Left renal cortex interstitium (tissue), 4 donors: Measurements from ENCODE around the gene SUPT6H. TPM values are rescaled to one million over a fixed set of nuclear protein-coding genes. Genes with fewer than 3 reads are reported as not detected.

Experiments
- DNase-seq, 4 donors: peaks; one replicate each; pipeline ENCODE4 v3.0.0-alpha.2; 2013; ENCODE audit warnings: low read depth in 4 of 4, low spot score in 2 of 4, missing footprints in 1 of 4
- polyA plus RNA-seq, 4 donors: library from polyadenylated mRNA; unstranded; fragments of 120-200 nt; gene quantifications; one replicate each; pipeline ENCODE4 v1.2.1, GENCODE V29; 2013; ENCODE audit not compliant: insufficient read length in 4 of 4

Gene SUPT6H
- polyA plus RNA-seq, 4 donors: 63.1 to 83.7 (median 74.1) TPM

- no peak for DNase-seq
Observed at GRCh38 chr17:28747801-28748750, 86.1 kb downstream of the SUPT6H start.

- DNase-seq: no peak
Observed at GRCh38 chr17:28748852-28749515, 87.0 kb downstream of the SUPT6H start.

DNA sequence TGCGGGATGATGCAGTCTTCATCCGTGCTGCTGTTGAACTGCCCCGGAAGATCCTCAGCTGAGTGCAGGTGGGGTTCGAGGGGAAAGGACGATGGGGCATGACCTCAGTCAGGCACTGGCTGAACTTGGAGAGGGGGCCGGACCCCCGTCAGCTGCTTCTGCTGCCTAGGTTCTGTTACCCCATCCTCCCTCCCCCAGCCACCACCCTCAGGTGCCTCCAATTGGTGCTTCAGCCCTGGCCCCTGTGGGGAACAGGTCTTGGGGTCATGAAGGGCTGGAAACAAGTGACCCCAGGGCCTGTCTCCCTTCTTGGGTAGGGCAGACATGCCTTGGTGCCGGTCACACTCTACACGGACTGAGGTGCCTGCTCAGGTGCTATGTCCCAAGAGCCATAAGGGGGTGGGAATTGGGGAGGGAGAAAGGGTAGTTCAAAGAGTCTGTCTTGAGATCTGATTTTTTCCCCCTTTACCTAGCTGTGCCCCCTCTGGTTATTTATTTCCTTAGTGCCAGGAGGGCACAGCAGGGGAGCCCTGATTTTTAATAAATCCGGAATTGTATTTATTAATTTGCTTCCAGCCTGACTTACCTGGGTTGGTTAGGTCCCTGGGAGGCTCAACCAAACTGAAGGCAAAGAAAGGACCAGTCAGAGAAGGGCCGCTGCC is 87.6 kb downstream of the SUPT6H start:
- DNase-seq: no peak

GRCh38 chr17:28750178-28751047 is 88.4 kb downstream of the SUPT6H start:
- DNase-seq: peak in 3 of 4 donors; percentile 63 to 89 (median 78)

DNA sequence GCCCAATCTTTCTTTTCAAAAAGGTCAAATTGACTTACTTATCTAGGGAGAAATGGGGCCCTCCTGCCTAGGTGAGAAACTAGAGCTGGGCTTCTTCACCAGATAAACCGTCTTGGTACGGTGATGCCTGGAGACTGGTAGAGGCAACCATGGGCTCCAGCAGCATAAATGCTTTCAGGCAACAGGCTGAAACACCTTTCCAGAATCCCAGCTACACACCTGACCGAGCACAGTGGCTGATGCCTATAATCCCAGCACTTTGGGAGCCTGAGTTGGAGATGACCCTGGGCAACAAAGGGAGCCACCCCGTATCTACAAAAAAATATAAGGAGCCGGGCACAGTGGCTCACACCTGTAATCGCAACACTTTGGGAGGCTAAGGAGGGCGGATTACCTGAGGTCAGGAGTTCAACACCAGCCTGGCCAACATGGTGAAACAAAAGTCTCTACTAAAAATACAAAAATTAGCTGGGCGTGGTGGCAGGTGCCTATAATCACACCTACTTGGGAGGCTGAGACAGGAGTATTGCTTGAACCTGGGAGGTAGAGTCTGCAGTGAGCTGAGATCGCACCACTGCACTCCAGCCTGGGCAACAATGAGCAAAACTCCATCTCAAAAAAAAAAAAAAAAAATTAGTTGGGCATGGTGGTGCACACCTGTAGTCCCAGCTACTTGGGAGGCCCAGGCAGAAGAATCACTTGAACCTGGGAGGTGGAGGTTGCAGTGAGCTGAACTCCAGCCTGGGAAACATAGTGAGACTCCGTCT is 89.8 kb downstream of the SUPT6H start:
- no peak for DNase-seq

Other genes with a start within 250 kb of the SUPT6H start
- 10 to 100 TPM in 3 of 4 donors, 1 to 10 TPM in 1; 6.0 to 19.3 (median 14.6) TPM for gene SLC13A2, start 188.6 kb upstream of the SUPT6H start, polyA plus RNA-seq
- under 1 TPM; 0.33 to 0.81 (median 0.56) TPM for gene FOXN1, start 155.9 kb upstream of the SUPT6H start, polyA plus RNA-seq
- 10 to 100 TPM; 55.6 to 79.7 (median 65.4) TPM for gene UNC119, start 109.6 kb upstream of the SUPT6H start, polyA plus RNA-seq
- 100 to 1,000 TPM in 2 of 4 donors, 10 to 100 TPM in 2; 91.2 to 103 (median 95.8) TPM for gene PIGS, start 90.7 kb upstream of the SUPT6H start, polyA plus RNA-seq
- 10 to 100 TPM; 17.7 to 31.4 (median 24.6) TPM for gene ALDOC, start 85.3 kb upstream of the SUPT6H start, polyA plus RNA-seq
- 10 to 100 TPM; 41.8 to 71.2 (median 53.9) TPM for gene SPAG5, start 63.2 kb upstream of the SUPT6H start, polyA plus RNA-seq
- 10 to 100 TPM in 2 of 4 donors, 1 to 10 TPM in 2; 4.5 to 34.0 (median 16.9) TPM for gene RSKR, start 48.0 kb upstream of the SUPT6H start, polyA plus RNA-seq
- 100 to 1,000 TPM in 2 of 4 donors, 10 to 100 TPM in 2; 75.2 to 106 (median 93.5) TPM for gene BLTP2, start 17.0 kb upstream of the SUPT6H start, polyA plus RNA-seq
- gene SDF2, start 299 bp upstream of the SUPT6H start, polyA plus RNA-seq: 10 to 100 TPM; 72.7 to 88.1 (median 82.7) TPM
- gene PROCA1, start 49.7 kb downstream of the SUPT6H start, polyA plus RNA-seq: 10 to 100 TPM in 1 of 4 donors, 1 to 10 TPM in 3; 4.3 to 12.9 (median 7.9) TPM
- gene RAB34, start 55.7 kb downstream of the SUPT6H start, polyA plus RNA-seq: 100 to 1,000 TPM; 169 to 203 (median 186) TPM
- 1,000 to 10,000 TPM in 2 of 4 donors, 100 to 1,000 TPM in 2; 742 to 1,048 (median 924) TPM for gene RPL23A, start 57.8 kb downstream of the SUPT6H start, polyA plus RNA-seq
- gene TLCD1, start 64.0 kb downstream of the SUPT6H start, polyA plus RNA-seq: 10 to 100 TPM; 14.3 to 20.1 (median 17.9) TPM
- gene NEK8, start 66.6 kb downstream of the SUPT6H start, polyA plus RNA-seq: 10 to 100 TPM in 2 of 4 donors, 1 to 10 TPM in 2; 6.2 to 13.8 (median 10.2) TPM
- 100 to 1,000 TPM; 101 to 176 (median 126) TPM for gene TRAF4, start 81.8 kb downstream of the SUPT6H start, polyA plus RNA-seq
- gene FAM222B, start 180.6 kb downstream of the SUPT6H start, polyA plus RNA-seq: 10 to 100 TPM; 20.1 to 26.2 (median 20.8) TPM
- 10 to 100 TPM; 60.2 to 76.2 (median 69.0) TPM for gene ERAL1, start 192.8 kb downstream of the SUPT6H start, polyA plus RNA-seq
- 100 to 1,000 TPM in 2 of 4 donors, 10 to 100 TPM in 2; 84.9 to 107 (median 96.9) TPM for gene FLOT2, start 235.5 kb downstream of the SUPT6H start, polyA plus RNA-seq
- 10 to 100 TPM; 13.2 to 18.0 (median 15.2) TPM for gene DHRS13, start 240.9 kb downstream of the SUPT6H start, polyA plus RNA-seq